GM18520 (cell line): Measurements from ENCODE around the gene OR52A5.
A peak's percentile ranks its signal among the peaks of the same experiment; 100 is the strongest.
"Not testable (repeated sequence)": the region's sequence is repeated elsewhere in the genome, so short reads cannot be mapped to it uniquely, and the experiment has no call there.

Experiments
- ATAC-seq: cut with Tn5 transposase; IDR thresholded peaks from one replicate; pipeline ENCODE4 v1.9.1; 2021; ENCODE audit not compliant: unreplicated experiment

OR52A5 gene

GRCh38 chr11:5137996-5138395 is at the start of gene OR52A5:
TSS of gene OR52A5 (minus strand) at chr11:5138356. CDS start at chr11:5132642, 5,714 bp downstream.
- no peak for ATAC-seq

DNA sequence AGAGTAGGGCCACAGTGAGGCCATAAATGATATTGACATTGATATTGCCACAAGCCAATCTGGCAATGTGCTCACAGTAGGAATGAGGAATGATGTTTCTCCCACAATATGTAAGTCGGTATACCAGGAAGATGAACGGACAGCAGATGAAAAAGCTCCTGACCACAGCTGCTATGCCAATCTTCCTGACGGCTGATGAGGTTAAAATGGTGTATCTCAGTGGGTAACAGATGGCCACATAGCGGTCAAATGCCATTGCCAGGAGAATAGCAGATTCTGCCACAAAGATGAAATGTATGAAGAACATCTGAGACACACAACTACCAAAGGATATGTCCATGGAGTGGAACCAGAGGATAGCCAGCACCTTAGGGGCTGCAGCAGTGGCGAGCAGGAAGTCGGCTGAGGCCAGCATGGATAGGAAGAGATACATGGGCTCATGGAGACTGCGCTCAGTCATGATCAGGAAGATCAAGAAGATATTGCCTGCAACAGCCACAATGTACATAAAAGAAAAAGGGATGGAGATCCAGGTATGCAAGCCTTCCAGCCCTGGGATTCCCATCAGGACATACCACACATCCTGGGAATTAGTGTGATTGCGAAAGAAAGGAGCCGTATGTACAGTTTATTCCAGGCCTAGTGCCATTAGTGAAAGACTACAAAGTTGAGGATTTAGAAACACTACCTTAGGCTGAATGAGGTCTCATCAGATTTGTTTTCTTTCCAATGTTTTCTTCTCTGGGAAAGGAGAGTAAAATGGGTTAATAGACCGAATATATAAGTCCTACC is 40.1 kb upstream of the OR52A5 start:
- ATAC-seq, result no peak

- no peak for ATAC-seq
These were observed 36.8 kb upstream of the OR52A5 start for GRCh38 chr11:5174934-5175333.

DNA sequence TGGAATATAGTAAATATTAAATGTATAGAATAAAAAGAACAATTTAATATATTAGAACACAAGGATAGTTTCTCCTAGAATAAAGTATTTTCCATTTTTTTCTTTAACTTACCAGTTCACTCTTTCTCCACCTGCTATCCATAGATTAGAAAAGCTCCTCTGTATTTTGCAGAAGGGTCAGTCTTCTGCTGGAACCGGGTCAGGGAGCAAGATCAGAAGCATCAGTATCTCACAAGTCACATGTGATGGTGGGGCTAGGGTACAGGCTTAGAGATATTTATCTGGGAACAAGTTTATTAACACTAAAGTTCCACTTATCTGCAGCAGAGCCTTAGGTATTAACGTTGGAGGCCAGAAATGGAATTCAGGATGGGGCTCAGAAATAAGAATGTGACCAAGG is 33.7 kb upstream of the OR52A5 start:
- ATAC-seq, result no peak

GRCh38 chr11:5165898-5166297 is 27.7 kb upstream of the OR52A5 start:
- ATAC-seq, result not testable (repeated sequence)

DNA sequence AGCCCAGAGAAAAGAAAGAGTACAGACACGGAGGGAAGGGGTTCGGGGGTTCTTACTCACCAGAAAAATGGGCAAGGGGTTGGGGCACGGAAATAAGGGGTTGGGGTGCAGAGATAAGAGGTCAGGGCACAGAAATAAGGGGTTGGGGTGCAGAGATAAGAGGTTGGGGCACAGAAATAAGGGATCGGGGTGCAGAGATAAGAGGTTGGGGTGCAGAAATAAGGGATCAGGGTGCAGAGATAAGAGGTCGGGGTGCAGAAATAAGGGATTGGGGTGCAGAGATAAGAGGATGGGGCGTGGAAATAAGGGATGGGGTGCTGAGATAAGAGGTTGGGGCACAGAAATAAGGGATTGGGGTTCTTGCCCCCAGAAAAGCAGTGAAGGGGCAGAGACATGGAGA is 26.7 kb upstream of the OR52A5 start:
- ATAC-seq, result not testable (repeated sequence)

DNA sequence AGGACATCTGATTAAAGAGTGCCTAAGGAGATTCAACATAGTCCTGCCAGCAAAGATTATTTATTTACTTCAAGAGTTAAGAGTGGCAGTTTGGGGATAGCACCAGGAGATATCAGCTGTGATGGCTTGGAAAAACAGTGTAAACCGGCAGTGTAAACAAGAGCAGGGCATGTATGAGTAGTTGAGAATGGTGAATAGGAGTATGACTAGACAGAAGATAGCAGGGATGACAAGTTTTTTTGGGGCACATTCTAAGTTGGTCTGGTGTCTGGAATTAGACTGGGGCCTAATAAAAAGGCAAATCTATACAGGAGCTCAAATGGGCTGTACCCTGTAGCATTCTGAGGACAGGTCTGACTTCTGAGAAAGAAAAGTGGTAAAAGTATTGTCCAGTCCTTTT is 22.9 kb upstream of the OR52A5 start:
- not testable (repeated sequence) for ATAC-seq

GRCh38 chr11:5160217-5160616 is 22.1 kb upstream of the OR52A5 start:
- not testable (repeated sequence) for ATAC-seq

DNA sequence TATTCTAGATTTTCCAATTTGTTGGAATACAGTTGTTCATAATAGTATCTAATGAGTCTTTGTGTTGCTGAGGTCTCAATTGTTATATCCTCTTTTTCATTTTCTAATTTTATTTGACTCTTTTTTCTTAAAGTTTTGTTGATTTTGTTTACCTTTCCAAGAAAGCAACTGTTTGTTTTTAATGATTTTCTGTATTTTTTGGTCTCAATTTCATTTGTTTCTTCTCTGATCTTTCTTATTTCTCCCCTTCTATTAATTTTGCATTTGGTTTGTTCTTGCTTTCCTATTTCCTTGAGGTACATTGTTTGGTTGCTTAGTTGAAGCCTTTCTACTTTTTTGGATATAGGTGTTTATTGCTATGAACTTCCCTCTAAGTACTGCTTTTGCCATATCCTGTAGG is 21.6 kb upstream of the OR52A5 start:
- ATAC-seq, result no peak

DNA sequence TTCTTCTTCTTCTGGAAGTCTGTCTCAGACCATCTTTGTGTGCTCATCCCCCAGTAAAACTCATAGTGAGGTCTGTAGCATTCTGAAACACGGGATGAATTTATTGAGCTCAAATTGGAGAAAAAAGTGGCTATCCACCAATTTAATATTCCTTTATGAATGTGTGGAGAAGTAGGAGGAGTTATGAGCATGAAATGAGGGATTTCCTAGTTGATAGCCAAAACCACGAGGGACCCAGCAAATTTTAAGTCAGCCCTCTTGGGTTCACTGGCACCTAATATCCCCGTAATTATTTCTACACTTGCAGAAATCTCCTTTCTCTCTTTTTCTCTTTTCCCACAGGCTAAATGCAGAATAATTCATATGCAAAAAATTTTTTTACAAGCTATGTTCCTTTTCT is 16.5 kb upstream of the OR52A5 start, which contains the start of gene OR52A1:
Gene OR52A1, minus strand, starts transcription at position 101 of the 400 bp plus-strand sequence. CDS start 2,388 bp downstream, outside the sequence.
- no peak for ATAC-seq

GRCh38 chr11:5153574-5154431 is 15.6 kb upstream of the OR52A5 start:
- no peak for ATAC-seq

DNA sequence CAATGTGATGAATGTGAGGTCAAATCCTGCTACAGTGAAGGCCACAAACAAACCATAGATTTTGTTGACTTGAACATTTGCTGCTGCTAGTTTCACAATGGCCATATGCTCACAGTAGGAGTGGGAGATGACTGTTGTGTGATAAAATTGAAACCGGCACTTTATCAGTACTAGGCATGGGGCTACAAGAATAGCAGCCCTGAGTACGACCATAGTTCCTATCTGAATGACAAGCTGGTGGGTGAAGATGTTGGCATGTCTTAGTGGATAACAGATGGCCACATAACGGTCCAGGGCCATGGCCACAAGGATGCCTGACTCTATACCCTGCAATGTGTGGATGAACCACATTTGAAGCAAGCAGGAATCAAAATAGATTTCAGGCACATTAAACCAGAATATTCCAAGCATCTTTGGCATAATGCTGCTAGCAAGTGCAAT is 13.6 kb upstream of the OR52A5 start:
- no peak for ATAC-seq

GRCh38 chr11:5144206-5144605 is 6.0 kb upstream of the OR52A5 start:
- not testable (repeated sequence) for ATAC-seq

DNA sequence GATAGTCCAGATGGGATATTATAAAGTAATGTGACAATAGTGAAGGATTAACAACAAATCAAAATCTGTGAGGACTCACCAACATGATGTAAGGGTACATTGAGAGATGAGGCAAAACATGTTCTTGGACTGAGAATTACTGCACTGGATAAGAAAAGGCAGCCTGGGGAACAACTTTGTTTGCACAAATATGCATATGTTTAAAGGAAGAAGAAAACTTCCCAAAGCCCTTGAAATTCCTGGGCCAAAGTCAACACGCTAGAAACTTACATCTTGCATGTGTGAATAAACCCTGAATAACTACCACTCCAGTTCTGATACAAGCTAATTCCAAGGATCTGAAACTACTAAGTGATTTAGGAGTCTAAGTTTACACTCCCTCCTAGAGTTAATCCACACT is 1.1 kb downstream of the OR52A5 start:
- ATAC-seq, result no peak

GRCh38 chr11:5136261-5136660 is 1.9 kb downstream of the OR52A5 start:
- no peak for ATAC-seq

DNA sequence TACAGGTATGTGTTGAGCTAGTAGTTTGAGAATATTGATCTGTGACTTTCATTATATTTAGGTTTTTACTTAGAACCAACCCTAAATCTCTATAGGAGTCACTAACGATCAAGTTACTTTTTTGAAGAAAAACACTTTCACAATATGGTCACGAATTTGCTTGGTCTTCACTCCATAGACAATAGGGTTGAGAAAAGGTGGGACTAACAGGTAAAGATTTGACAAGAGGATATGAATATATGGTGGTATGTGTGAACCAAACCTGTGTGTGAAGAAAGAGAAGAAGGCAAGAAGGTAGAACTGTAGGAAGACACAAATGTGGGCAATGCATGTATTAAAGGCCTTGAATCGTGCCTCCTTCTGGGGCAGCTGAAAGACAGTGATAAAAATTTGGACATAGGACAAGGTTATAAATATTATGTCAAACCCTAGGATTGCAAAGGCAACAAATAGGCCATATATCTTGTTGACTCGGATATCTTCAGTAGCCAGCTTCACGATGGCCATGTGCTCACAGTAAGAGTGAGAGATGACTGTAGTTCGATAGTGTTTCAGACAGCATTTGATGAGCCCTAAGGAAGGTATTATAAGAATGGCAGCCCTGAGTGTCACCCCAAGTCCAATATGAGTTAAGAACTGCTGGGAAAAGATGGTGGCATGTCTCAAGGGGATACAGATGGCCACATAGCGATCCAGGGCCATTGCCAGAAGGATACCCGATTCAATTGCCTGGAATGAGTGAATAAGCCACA is 6.4 kb downstream of the OR52A5 start:
- no peak for ATAC-seq

DNA sequence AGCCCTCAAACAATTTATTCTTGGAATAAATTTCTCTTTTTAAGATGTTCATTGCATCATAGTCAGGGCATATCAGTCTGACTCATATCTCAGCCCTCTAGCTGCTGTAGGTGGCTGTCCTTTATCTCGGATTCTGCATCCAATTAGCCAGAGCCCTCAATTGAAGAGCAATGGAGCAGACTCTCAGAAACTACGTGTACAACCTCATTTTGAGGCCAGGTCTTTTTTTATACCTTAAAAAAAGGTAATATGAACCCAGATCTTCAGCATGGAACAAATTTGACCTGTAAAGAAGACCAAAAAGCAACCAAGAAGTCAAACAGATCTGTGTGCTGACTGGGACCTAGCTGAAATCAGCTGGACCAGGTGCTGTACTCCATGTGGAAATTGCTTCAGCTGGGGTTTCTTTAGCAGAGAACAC is 8.7 kb downstream of the OR52A5 start:
- ATAC-seq, result no peak

- ATAC-seq, result no peak
These were observed 13.1 kb downstream of the OR52A5 start for GRCh38 chr11:5124891-5125620.

- ATAC-seq, result peak; percentile 86
These were observed 14.2 kb downstream of the OR52A5 start for GRCh38 chr11:5123802-5124521.

- ATAC-seq, result no peak
These were observed 19.3 kb downstream of the OR52A5 start for GRCh38 chr11:5118893-5119292.
